GM19372 (cell line): ENCODE measurements around the gene PTH1R.

Experiments used
- ATAC-seq: cut with Tn5 transposase; IDR thresholded peaks from one replicate; pipeline ENCODE4 v1.9.1; 2021; ENCODE audit warnings: mild to moderate bottlenecking, low read depth, moderate library complexity; ENCODE audit not compliant: unreplicated experiment

Gene PTH1R

DNA sequence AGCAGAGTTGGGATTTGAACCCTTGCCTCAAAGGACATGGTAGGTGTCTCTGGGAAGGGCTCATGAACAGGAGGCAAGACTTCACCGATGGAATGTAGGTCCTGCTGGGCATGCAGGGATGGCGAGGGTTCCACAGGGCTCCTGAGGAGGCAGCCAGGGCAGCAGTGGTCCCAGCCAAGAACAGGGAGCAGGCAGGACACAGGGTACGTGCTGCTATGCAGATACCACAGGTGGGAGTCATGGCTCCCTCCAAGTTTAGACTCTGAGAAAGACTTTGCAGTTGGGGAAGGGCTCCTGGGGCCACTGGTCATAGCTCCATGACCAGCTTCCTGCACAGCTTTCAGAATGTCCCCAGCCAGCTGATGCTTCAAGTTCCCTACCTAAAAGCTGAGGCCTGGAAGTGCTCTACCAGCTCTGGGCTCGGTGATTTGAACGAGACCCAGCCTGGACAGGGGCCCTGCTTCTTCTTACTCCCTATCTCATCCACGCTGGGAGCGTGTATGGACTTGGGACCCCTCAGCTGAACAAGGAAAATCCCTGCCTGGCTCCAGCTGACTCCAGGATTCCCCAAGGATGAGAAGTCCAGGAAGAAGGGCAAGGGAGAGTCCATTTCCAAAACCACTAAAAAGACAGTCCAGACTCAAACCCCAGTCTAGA, 15.0 kb upstream of the PTH1R start:
- ATAC-seq = no peak

DNA sequence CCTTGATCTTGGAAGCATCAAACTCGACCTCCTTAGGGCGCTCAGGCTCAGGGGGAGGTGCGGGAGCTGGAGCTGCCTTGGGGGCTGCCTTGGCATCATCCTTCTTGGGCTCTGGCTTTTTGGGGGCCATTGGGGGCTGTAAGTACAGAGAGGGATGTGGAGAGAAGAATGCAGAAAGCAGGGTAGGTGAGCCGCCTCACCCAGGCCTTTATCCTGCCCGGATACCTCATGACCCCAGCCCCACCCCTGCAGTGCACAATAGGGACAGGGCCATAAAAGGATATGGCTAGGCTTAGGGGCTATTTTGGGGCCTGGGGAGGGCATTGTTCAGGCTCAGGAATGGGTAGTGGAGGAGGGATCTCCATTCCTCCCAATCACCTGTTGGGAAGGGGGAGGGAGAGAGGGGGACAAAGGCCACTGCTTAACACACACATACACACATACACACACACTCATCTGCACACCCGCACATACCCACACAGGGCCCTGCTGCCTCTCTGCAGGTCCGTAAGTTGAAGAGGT, 14.2 kb upstream of the PTH1R start, which contains the start of gene MYL3:
TSS of gene MYL3 (minus strand) at position 184 of the 522 bp plus-strand sequence. CDS start at position 130, 54 bp downstream.
- ATAC-seq = no peak

DNA sequence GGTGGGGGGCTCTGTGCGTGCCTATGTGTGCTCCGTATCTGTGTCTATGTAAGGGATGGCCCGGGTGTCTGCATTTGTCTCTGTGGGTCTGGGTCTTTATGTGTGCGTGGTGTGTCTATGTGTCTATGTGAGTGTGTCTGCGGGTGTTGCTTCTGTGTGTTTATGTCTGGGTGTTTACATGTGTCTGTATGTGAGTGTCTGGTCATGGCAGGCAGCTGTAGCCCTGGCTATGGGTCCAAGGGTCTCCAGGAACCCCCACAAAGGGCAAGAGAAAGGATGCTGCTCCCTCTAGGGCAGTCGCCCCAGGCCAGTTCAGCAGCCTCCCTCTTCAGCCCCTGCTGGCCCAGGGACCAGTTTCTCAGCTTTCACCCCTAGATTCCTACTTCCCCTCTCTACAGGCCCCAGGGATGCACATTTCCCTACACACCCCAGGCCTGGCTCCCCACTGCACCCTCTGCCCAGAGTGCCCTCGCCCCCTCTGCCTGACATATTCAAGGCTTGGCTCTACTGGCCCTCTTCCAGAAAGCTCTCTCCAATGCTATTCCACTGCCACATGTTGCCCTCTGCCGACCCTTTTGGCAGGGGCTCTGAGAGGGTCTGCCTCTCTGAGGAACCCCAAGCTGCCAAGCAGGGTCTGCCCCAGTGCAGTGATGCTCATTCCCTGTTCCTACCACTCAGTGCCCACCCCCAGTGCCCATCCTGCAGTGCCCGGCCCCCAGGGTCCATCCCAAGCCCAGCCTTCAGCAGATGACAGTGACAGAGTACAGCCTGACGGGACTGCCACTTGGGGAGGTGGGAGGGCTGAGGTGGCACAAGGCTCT, 13.2 kb upstream of the PTH1R start:
- ATAC-seq = no peak

DNA sequence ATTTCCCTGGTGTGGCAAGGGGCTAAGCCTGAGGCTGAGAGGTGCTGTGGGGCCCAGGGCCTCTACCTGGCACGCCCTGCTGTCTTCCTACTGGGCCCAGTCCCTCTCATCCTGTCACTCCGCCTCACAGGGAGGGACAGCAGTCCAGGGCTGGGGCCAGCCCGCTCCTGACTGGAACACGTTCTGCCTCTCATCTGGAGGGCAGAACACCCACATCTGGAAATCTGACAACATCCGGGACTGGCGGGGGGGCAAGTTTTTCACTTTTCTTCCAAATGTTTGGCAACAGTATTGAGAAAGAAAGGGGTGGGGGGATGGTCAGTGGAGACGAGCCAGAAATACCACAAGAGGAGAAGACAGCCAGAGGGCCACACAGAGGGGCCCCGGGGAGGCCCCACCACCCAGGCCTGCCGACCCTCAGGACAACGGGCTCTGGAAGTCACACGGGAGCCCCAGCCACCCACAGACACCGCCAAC, 12.5 kb upstream of the PTH1R start:
- ATAC-seq = no peak

DNA sequence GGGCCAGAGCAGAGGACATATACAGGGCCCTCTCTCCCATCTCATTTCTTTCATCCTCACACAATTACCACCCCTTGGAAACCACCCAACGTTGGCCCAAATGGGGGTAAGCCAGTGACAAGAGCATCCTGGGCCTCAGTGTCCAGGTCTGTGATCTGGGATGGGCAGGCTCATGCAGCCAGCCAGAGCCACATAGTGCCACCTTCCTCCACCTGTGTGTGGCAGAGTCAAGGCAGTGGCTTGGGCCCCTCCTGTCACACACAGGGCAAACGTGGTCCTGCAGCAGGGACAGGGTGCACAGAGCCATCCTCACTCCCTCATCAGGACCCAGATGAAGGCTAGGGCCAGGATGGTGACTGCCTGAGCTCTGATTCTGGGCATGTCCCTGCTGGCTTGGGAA, 12.0 kb upstream of the PTH1R start:
- no peak for ATAC-seq

DNA sequence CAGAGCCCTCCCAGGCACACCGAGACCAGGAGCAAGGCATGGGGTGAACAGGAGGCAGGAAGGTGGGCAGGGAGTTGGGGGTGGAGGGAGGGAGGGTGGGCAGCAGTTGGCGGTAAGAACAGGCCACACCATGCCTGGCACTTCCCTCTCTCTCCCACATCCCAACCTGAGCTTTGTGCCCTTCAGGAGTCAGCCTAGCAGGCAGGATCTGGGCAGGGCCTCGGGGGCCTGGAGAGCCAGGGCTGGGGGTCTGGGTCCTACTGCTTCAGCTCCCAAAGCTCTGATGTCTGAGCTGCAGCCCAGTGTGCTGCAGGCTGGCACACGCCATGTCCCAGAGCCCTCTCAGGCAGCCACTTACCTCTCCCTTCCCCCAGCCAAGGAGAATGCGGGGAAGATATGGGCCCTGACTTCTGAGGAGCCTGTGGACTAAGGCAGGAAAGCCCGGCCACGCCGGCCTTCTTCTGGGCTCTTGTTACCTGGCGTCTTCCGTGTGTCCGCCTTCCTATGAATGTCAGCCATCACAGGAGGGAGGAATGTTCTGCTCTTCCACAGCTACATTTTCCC, 11.4 kb upstream of the PTH1R start:
- no peak for ATAC-seq

DNA sequence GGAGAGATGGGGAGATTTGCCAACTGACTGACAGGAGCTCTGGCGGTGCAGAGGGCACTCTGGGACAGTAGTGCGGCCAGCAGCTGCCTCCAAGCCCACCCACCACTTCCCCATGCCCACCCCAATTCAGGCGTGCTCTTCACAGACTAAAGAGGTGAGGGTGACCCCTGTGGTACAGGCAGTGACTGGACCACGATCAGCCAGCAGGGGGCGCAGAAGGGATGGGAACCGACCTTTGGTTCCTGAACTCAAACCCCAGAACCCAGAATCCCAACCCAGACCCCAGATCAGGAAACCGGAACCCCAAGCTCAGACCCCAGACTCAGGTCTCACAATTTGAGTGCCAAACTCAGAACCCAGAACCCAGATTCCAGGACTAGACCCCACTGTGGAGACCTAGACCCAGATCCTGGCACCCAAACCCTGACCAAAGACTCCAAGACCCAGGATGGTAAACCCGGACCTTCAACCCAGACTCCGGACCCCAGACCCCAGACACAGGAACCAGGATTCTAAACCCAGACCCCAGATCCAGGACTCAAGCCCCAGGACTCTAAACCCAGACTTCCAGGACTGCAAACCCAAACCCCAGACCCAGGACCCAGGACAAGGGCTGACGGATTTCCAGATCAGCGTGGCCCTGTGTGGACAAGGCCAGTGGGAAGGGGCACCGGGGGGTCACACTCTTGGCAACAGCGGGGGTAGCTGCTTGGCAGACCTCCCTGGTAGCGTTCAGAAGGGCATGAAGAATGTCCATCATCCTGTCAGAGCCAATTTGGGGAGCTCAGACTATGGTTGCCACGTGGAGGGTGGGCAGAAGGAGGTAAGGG, 10.6 kb upstream of the PTH1R start:
- no peak for ATAC-seq

DNA sequence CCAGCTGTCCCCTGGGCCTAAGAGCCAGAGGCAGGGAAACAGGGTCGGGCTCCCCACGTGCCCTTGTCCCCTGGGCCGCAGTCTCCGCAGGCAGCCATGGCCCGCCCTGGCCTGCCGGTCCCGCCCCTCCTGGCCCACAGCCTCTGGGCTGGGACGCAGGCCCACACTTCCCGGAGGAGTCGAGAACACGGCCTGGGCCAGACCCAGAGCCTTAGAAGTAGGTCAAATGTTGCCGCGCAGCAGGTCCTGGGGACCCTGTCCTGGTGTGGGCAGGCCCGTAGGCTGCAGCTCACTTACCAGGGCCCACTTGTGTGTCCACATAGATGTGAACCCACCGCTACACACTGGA, 10.0 kb upstream of the PTH1R start:
- ATAC-seq = no peak

DNA sequence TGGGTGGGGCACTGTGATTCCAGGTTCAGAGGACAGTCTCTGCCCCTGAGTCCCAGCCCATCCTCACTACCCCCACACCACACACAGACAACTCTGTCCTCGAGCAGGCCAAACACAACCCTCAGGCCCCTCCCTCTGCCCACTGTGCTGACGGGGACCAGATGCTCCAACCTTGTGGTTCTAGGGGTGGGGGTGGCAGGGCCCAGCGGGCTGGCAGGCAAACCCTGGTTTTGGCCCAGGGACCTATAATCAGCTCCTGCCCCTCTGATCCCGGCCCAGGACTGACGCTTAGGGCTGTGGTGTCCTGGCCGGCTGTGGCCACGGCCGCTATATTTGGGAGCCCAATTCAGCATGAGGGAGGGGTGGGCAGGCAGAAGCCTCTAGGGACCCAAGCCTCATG, 9.2 kb upstream of the PTH1R start:
- no peak for ATAC-seq

DNA sequence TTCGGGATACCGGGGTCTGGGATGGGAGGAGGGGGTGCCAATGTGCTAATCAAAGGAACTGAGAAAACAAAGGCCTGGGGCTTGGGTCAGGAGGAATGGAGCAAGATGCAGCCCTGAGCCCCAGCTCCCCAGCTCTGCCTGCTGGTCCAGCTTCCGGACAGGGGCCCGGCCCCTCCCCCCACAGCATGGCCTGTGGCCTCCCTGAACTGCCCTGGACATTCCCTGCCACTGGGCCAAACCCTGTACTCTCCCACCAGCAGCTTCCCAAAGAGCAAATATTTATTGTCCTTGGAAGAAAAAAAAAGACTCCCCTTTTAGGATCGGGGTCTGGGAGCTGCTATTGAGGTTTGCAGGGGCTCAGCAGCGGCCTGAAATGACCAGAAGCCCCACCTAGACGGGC, 8.6 kb upstream of the PTH1R start:
- ATAC-seq = no peak

DNA sequence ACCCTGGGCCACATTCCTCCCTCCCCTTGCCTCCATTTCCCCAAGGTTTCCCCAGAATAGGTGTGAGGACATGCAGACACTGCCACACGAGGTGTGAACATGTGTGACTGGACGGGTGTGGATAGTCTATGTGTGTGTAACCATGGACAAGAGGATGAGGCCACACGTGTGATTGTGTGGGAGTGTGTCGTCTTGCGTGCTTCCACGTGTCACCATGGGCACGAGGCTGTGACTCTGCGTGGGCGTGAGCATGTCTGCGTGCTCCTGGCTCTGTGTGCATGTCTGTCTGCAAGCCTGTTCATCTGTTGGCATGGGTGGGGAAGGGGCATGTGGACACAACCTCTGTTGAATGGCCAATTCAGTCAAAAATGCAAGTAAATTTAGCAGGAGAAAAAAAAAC, 8.1 kb upstream of the PTH1R start:
- no peak for ATAC-seq

DNA sequence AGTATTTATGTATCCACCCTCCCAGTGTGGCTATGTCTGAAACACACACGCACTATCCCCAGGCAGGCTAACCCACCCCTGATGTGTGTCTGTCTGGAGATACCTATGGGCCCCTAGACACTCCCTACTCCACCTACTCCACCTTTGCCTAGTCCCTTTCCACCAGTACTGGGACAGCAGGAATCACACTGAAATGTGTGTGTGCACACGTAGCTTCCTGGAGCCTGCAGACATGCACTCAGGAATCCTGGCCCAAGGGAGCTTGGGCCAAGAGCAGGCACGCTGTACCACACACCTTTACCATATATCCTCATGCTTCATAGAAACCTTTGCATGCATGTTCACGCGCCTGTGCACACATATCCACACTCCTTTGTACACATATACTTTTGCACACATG, 6.9 kb upstream of the PTH1R start:
- ATAC-seq = no peak

DNA sequence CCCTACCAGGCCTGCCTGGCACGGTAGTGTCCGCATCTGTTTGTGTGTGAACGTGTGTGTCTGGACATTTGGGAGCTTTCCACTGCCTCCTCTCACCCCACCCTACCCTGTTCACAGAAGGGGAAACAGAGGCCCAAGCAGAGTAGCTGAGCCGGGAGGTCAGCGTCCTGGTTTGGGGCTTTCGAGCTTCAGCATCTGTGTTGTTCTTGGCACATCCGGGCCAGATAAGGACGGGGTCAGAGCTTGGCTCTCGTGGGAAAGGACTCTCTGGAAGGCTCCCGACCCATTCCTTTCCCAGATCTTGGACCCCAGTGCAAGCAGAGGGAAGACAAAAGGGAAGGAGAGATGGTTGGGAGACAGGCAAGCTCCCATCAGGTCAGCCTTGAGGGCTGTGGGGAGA, 6.3 kb upstream of the PTH1R start:
- ATAC-seq = no peak

DNA sequence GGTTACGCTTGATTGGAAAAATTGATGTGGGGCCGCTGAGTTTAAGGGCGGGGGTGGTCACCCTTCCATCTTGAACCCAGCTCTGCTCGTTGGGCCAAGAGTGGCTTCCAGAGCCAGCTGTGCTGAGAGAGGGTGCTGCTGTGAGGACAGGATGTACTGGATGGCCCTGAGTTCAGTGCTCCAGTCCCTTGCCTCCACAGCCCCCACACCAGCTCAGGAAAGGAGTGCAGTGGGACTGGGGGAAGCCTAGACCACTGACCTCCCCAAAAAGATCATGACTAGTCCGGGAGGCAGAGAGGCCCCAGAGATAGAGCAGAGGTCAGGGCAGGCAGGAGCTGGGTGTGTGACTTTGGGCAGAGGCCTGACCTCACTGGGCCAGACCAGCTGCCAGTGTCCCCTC, 4.0 kb upstream of the PTH1R start:
- no peak for ATAC-seq

DNA sequence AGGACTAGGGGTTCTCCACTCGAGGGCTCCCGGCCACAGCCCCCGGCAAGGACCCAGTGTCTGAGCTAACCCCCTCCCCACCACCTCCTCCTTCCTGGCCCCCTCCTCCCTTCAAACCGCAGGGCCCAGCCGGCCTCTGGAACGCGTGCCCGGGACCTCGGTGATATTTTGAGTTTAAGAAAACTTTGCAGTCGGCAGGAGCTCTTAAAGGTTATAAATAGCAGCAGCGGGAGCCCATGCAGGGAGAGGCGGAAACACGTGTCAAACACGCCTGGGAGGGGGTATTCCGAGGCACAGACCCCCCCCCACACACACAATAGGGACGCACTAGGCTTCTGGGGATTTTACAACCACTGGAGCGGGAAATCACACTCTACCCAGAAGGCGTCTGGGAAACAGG, 3.1 kb upstream of the PTH1R start:
- ATAC-seq = no peak

DNA sequence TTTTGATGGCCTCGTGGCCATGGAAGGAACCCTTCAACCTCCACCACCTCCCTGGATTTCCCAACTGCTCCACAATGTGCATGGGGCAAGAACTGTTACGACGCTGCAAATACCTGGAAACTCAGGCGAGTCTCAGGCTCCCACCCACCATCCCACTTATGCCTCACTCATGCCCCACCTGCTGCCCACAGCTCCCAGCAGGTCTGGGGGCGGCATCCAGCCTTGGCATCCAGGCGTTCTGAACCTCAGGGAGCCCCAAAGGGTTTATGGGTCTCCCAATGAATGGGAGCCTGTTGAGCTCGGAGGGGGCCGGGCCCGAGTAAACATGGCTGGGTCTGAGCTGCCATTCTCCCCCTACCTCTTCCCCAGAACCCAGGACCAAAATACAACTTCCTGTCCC, 2.0 kb upstream of the PTH1R start:
- no peak for ATAC-seq

DNA sequence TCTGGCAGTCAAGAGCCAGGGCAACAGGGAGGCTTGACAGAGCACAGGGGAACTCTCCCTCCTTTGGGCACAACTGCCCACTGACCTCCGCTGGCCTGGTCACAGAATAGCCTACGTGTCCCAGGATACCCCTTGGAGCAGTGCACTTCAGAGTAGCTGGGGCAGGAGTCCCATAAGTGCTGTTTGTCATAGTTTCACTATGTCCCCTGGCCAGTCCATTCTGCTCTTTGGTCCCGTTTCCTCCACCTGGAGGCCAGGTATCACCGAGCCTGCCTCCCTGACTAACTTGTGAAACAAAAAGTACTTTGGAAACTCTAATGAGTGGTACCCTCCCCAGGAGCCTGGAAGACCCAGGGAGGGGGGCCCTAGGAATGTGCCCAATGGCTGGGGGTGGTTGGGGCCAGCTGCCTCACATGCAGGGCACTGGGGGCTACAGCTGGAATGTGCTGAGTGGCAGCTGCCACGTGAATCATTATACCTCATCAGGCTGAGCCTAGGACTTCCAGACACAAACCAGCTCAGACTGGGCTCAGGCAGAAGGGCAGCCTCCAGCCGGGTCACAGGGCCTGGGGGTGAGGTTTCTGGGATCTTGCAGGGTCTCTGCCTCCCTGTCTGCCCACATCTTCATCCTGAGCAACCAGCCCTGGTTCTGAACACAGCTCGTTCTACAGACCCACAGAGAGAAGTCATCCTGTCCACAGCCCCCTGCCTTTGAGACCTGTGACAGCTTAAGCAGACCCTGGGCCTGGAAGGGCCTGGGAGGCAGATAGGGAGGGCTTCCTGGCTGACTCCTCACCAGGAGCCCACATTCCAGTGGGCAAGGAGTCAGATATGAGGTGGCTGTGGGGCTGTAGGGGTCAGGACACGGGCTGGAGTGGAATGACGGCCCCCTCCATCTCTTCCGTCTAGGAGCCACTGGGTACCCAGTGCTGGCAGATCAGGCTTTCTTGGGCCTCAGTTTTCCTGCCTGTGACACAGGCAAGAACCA, 914 bp upstream of the PTH1R start:
- ATAC-seq = no peak

DNA sequence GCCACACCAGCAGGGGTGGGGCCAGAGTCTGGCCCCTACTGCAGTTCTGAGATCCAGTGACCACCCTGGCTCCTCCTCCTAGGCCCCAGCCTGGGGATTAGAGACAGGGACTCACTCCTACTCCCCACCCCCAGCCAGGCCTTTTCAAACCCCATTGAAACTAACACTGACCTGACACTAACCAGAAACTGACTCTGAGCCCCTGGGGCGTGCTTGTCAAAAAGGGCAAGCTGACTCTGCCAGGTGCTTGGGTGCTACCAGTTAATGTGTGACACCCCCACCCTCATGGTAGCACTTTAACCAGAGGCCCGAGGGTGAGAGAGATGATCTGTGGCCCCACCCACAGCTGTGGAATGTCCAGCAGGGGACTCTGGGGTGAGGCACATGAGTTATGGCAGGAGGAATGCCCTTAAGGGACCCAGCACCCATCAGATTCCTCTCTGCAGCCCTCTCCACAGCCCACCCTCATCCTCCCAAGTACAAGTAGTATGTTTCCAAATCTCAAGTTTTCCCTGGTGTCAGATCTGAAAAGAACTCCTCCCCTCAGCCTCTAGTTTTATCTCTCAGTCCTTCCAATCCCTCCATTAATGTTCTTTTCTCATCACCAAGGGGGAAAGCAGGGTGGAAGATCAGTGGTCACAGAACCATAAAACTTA, 1.4 kb downstream of the PTH1R start:
- no peak for ATAC-seq
